HepG2 (cell line): ENCODE data around the gene TSR1. TPM values are rescaled to one million over a fixed set of nuclear protein-coding genes. Genes with fewer than 3 reads are reported as not detected.

Source experiments
- CREB1 ChIP-seq, 2 experiments: fragments of 450-650 bp in 1 of 2; IDR thresholded peaks; 2 replicates each; pipeline ENCODE4 v1.6.1; 2016 to 2017; ENCODE audit warnings: control low read depth in 1 of 2, mild to moderate bottlenecking in 1 of 2, missing compliant biosample characterization in 1 of 2, missing genetic modification characterization in 1 of 2
- ELF4 ChIP-seq: sonication (generic); formaldehyde crosslinking; IDR thresholded peaks from 2 replicates; pipeline ENCODE4 v1.5.0; 2020; ENCODE audit warnings: missing genetic modification reagents, mild to moderate bottlenecking, moderate library complexity, borderline replicate concordance
- ETV5 ChIP-seq: IDR thresholded peaks from 2 replicates; pipeline ENCODE4 v1.6.1; 2018; ENCODE audit warnings: missing biosample characterization, missing genetic modification reagents, inconsistent platforms, borderline replicate concordance
- IRF2 ChIP-seq: IDR thresholded peaks from 2 replicates; pipeline ENCODE4 v1.6.1; 2018; ENCODE audit warnings: missing genetic modification reagents, missing compliant biosample characterization
- JARID2 ChIP-seq: sonication (generic); formaldehyde crosslinking; IDR thresholded peaks from 2 replicates; pipeline ENCODE4 v1.8.1; 2023; ENCODE audit warnings: missing genetic modification reagents, inconsistent platforms; ENCODE audit not compliant: insufficient replicate concordance
- PHF5A ChIP-seq: IDR thresholded peaks from one replicate; pipeline ENCODE4 v1.6.1; 2018; ENCODE audit warnings: low read depth, missing genetic modification reagents; ENCODE audit not compliant: unreplicated experiment
- POGZ ChIP-seq: sonication (generic); formaldehyde crosslinking; IDR thresholded peaks from 2 replicates; pipeline ENCODE4 v1.4.0; 2020; ENCODE audit warnings: mild to moderate bottlenecking, missing genetic modification reagents
- POLR2AphosphoS5 ChIP-seq: IDR thresholded peaks from 2 replicates; pipeline ENCODE4 v1.6.1; 2012; ENCODE audit warnings: low read depth, low read length
- SMC3 ChIP-seq: IDR thresholded peaks from 2 replicates; pipeline ENCODE4 v1.6.1; 2011; ENCODE audit warnings: low read length, improper control_type of control experiment
- YY1 ChIP-seq: IDR thresholded peaks from 2 replicates; pipeline ENCODE4 v1.6.1; 2011; ENCODE audit warnings: low read length, low read depth, moderate library complexity, mild to moderate bottlenecking; ENCODE audit not compliant: insufficient read depth, insufficient replicate concordance
- ZNF136 ChIP-seq: sonication (generic); formaldehyde crosslinking; IDR thresholded peaks from 2 replicates; pipeline ENCODE4 v1.8.1; 2022; ENCODE audit warnings: low read depth, mild to moderate bottlenecking, moderate library complexity, missing genetic modification reagents
- ZNF17 ChIP-seq: sonication (generic); formaldehyde crosslinking; IDR thresholded peaks from 2 replicates; pipeline ENCODE4 v1.5.0; 2020; ENCODE audit warnings: mild to moderate bottlenecking, missing genetic modification reagents
- ZNF207 ChIP-seq: fragments of 450-650 bp; IDR thresholded peaks from 2 replicates; pipeline ENCODE4 v1.6.1; 2016; ENCODE audit warnings: antibody characterized with exemption, borderline replicate concordance
- ZNF331 ChIP-seq: sonication (generic); formaldehyde crosslinking; IDR thresholded peaks from 2 replicates; pipeline ENCODE4 v1.4.0; 2020; ENCODE audit warnings: missing genetic modification reagents
- ZNF569 ChIP-seq: sonication (generic); formaldehyde crosslinking; IDR thresholded peaks from 2 replicates; pipeline ENCODE4 v1.5.0; 2020; ENCODE audit warnings: mild to moderate bottlenecking, missing genetic modification reagents, moderate library complexity, borderline replicate concordance
- ZNF75D ChIP-seq: sonication (generic); formaldehyde crosslinking; IDR thresholded peaks from 2 replicates; pipeline ENCODE4 v1.8.1; 2023; ENCODE audit warnings: missing genetic modification reagents, mild to moderate bottlenecking, borderline replicate concordance
- ZNF816 ChIP-seq: sonication (generic); formaldehyde crosslinking; IDR thresholded peaks from 2 replicates; pipeline ENCODE4 v1.8.0; 2022; ENCODE audit warnings: missing genetic modification reagents, mild to moderate bottlenecking, borderline replicate concordance
- ZSCAN29 ChIP-seq: sonication (generic); formaldehyde crosslinking; conservative IDR thresholded peaks from 2 replicates; pipeline ENCODE4 v1.4.0; 2020; ENCODE audit warnings: mild to moderate bottlenecking, missing genetic modification reagents
- ZSCAN31 ChIP-seq: sonication (generic); formaldehyde crosslinking; IDR thresholded peaks from 2 replicates; pipeline ENCODE4 v1.5.0; 2020; ENCODE audit warnings: low read depth, mild to moderate bottlenecking, missing genetic modification reagents
- polyA plus RNA-seq, 8 experiments: library from polyadenylated mRNA; depleted of rRNA in 3 of 8; stranded (reverse) in 7 of 8; unstranded in 1 of 8; fragments of >200 nt; fragmentation: Illumina TruSeq in 4 of 8; extraction: Trizol in 4 of 8; gene quantifications; 2 replicates each; pipeline versions ENCODE4 v1.2.1 to v1.2.3, GENCODE V29; 2011 to 2016; ENCODE audit warnings: low read depth in 4 of 8, missing spikeins in 1 of 8, mixed read lengths in 1 of 8; ENCODE audit not compliant: insufficient read depth in 1 of 8
- total RNA-seq, 5 experiments: library from RNA; depleted of rRNA; stranded (reverse); fragments of >200 nt; fragmentation: Illumina TruSeq; extraction: Trizol; gene quantifications; 2 replicates each; pipeline ENCODE4 v1.2.3, GENCODE V29; 2016; ENCODE audit warnings: low read depth in 1 of 5
- TF ChIP-seq, protein P1 (sequence below): sonication (generic); formaldehyde crosslinking; IDR thresholded peaks from 2 replicates; pipeline ENCODE4 v1.5.0; 2020; ENCODE audit warnings: missing genetic modification reagents, mild to moderate bottlenecking, borderline replicate concordance
- TF ChIP-seq, protein P2 (sequence below): sonication (generic); formaldehyde crosslinking; IDR thresholded peaks from 2 replicates; pipeline ENCODE4 v1.5.0; 2020; ENCODE audit warnings: missing genetic modification reagents
- TF ChIP-seq, protein P3 (sequence below): sonication (generic); formaldehyde crosslinking; IDR thresholded peaks from 2 replicates; pipeline ENCODE4 v1.4.0; 2020; ENCODE audit warnings: missing genetic modification reagents

The TSR1 gene
- total and polyA plus RNA-seq, 2 of the 13 experiments (the other 11 are each of a cell fraction or from before 2014, with no cell fraction given): 7.1 to 65.8 TPM

DNA sequence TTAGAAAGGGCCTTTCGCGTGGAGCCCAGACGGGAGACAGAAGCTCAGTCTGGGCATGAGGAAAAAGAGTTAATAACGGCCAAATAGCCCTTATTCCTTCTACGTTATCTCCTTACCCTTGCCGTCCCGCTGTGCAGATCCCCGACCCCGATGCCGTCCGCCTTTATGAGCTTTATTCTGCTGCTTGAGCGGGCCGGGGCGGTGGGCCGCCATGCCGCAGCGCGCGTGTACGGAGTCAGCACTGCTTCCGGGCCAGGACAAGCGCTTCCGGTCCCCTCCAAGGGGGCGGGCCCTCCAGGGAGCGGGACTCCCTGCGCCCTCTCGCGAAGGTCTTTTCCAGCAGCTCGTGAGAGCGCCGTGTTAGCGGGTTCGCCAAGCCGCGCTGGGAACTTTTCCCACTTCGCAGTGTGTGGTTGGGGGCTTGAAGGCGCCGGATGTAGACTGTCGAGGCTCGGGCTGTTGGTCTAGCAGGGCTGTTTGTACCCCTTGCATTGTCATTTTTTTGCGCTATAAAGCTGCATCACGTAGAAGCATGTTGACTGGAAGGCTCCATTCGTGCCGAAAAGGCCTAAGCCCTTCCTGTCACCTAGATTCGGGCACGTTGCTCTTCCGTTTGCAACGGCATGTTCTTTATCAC lies at the start of gene TSR1 (continued):
- TF ChIP-seq ZSCAN29 (CRISPR knock-in tag): 0 out of 2 replicates have a peak, but pooled peaks have one; percentile 2
- no peak for TF ChIP-seq ZNF816 (CRISPR knock-in tag)
- peak; percentile 8; the same call in 1 of the 2 replicates for TF ChIP-seq ELF4 (CRISPR knock-in tag)
- TF ChIP-seq POGZ (CRISPR knock-in tag): peak; percentile 54
- peak; percentile 64; the same call in 1 of the 2 replicates for TF ChIP-seq ETV5 (CRISPR knock-in tag)
- peak; percentile 33; the same call in 1 of the 2 replicates for TF ChIP-seq IRF2
- TF ChIP-seq, protein P1, sequence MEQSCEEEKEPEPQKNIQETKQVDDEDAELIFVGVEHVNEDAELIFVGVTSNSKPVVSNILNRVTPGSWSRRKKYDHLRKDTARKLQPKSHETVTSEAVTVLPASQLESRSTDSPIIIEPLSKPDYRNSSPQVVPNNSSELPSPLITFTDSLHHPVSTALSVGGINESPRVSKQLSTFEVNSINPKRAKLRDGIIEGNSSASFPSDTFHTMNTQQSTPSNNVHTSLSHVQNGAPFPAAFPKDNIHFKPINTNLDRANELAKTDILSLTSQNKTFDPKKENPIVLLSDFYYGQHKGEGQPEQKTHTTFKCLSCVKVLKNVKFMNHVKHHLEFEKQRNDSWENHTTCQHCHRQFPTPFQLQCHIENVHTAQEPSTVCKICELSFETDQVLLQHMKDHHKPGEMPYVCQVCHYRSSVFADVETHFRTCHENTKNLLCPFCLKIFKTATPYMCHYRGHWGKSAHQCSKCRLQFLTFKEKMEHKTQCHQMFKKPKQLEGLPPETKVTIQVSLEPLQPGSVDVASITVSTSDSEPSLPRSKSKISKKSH (CRISPR knock-in tag): no peak
- TF ChIP-seq, protein P2, sequence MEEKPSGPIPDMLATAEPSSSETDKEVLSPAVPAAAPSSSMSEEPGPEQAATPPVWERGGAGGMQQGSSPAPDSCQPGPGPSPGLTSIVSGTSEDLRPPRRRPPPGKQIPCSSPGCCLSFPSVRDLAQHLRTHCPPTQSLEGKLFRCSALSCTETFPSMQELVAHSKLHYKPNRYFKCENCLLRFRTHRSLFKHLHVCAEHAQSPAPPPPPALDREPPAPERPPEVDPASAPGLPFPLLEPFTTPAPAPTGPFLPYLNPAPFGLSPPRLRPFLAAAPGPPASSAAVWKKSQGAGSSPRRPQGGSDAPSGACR (CRISPR knock-in tag): peak; percentile 56; the same call in 1 of the 2 replicates
- TF ChIP-seq JARID2 (CRISPR knock-in tag): peak; percentile 83
- TF ChIP-seq POLR2AphosphoS5: peak; percentile 93
- TF ChIP-seq ZNF207: no peak
- TF ChIP-seq ZNF17: no peak; the same call in 1 of the 2 replicates
- peak; percentile 78 for TF ChIP-seq ZSCAN31 (CRISPR knock-in tag)
- no peak for TF ChIP-seq ZNF75D (CRISPR knock-in tag)
- peak; percentile 43 for TF ChIP-seq CREB1 (IDR thresholded peaks at IDR 0.05)
- peak; percentile 78 for TF ChIP-seq CREB1 (CRISPR knock-in tag; IDR thresholded peaks at IDR 0.05)
- TF ChIP-seq, protein P3, sequence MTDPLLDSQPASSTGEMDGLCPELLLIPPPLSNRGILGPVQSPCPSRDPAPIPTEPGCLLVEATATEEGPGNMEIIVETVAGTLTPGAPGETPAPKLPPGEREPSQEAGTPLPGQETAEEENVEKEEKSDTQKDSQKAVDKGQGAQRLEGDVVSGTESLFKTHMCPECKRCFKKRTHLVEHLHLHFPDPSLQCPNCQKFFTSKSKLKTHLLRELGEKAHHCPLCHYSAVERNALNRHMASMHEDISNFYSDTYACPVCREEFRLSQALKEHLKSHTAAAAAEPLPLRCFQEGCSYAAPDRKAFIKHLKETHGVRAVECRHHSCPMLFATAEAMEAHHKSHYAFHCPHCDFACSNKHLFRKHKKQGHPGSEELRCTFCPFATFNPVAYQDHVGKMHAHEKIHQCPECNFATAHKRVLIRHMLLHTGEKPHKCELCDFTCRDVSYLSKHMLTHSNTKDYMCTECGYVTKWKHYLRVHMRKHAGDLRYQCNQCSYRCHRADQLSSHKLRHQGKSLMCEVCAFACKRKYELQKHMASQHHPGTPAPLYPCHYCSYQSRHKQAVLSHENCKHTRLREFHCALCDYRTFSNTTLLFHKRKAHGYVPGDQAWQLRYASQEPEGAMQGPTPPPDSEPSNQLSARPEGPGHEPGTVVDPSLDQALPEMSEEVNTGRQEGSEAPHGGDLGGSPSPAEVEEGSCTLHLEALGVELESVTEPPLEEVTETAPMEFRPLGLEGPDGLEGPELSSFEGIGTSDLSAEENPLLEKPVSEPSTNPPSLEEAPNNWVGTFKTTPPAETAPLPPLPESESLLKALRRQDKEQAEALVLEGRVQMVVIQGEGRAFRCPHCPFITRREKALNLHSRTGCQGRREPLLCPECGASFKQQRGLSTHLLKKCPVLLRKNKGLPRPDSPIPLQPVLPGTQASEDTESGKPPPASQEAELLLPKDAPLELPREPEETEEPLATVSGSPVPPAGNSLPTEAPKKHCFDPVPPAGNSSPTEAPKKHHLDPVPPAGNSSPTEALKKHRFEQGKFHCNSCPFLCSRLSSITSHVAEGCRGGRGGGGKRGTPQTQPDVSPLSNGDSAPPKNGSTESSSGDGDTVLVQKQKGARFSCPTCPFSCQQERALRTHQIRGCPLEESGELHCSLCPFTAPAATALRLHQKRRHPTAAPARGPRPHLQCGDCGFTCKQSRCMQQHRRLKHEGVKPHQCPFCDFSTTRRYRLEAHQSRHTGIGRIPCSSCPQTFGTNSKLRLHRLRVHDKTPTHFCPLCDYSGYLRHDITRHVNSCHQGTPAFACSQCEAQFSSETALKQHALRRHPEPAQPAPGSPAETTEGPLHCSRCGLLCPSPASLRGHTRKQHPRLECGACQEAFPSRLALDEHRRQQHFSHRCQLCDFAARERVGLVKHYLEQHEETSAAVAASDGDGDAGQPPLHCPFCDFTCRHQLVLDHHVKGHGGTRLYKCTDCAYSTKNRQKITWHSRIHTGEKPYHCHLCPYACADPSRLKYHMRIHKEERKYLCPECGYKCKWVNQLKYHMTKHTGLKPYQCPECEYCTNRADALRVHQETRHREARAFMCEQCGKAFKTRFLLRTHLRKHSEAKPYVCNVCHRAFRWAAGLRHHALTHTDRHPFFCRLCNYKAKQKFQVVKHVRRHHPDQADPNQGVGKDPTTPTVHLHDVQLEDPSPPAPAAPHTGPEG (CRISPR knock-in tag): peak; percentile 58; the same call in 1 of the 2 replicates
- no peak for TF ChIP-seq SMC3
- TF ChIP-seq ZNF136 (CRISPR knock-in tag): 0 out of 2 replicates have a peak, but pooled peaks have one; percentile 13
- TF ChIP-seq YY1: peak; percentile 95
- no peak for TF ChIP-seq PHF5A (CRISPR knock-in tag)
- TF ChIP-seq ZNF331 (CRISPR knock-in tag): peak; percentile 72
- TF ChIP-seq ZNF569: 0 out of 2 replicates have a peak, but pooled peaks have one; percentile 47
